ENCODE measurements around the gene MAST4.

MAST4 gene

GRCh38 chr5:66993882-66994281 lies 397.7 kb downstream of the MAST4 start:
- TF ChIP-seq FOXP2 (optimal IDR thresholded peaks at IDR 0.05; ENCODE audit: control extremely low read depth, extremely low read length, insufficient read depth) (no peak), POLR2AphosphoS5 (IDR thresholded peaks at IDR 0.05; ENCODE audit: borderline replicate concordance, low read depth, low read length) (no peak), EZH2 (IDR thresholded peaks at IDR 0.05) (no peak)
- no peak overlapping the region for H3K27ac ChIP-seq
- H3K36me3 ChIP-seq (ENCODE audit: insufficient read depth, low read length), result no peaks in the 10 kb centered on the region
- DNase-seq (ENCODE audit: low read depth, low spot score), result no peak
- no peak overlapping the region for H3K4me3 ChIP-seq
- no peak overlapping the region for H3K9ac ChIP-seq (ENCODE audit: insufficient read length)
- no peaks in the 10 kb centered on the region for H3K9me3 ChIP-seq (ENCODE audit: low read depth, low read length)

- Histone ChIP-seq H3K9me3 (ENCODE audit: low read depth, low read length) (no peaks in the 10 kb centered on the region), H3K9ac (ENCODE audit: insufficient read length) (no peak overlapping the region), H3K36me3 (ENCODE audit: insufficient read depth, low read length) (no peaks in the 10 kb centered on the region), H3K27ac (no peak overlapping the region), H3K4me3 (no peak overlapping the region)
- DNase-seq (ENCODE audit: low read depth, low spot score), result no peak
- no peak for TF ChIP-seq POLR2AphosphoS5 (IDR thresholded peaks at IDR 0.05; ENCODE audit: borderline replicate concordance, low read depth, low read length)
- TF ChIP-seq EZH2 (IDR thresholded peaks at IDR 0.05), result no peak
- TF ChIP-seq FOXP2 (optimal IDR thresholded peaks at IDR 0.05; ENCODE audit: control extremely low read depth, extremely low read length, insufficient read depth), result no peak
Observed at GRCh38 chr5:66994790-66995189, 398.6 kb downstream of the MAST4 start.

GRCh38 chr5:67000794-67001475 lies 404.7 kb downstream of the MAST4 start:
- Histone ChIP-seq H3K9ac (ENCODE audit: insufficient read length) (no peak overlapping the region), H3K4me3 (no peak overlapping the region), H3K27ac (no peak overlapping the region), H3K9me3 (ENCODE audit: low read depth, low read length) (no peaks in the 10 kb centered on the region), H3K36me3 (ENCODE audit: insufficient read depth, low read length) (no peaks in the 10 kb centered on the region)
- DNase-seq (ENCODE audit: low read depth, low spot score), result no peak
- TF ChIP-seq FOXP2 (optimal IDR thresholded peaks at IDR 0.05; ENCODE audit: control extremely low read depth, extremely low read length, insufficient read depth) (no peak), EZH2 (IDR thresholded peaks at IDR 0.05) (no peak), POLR2AphosphoS5 (IDR thresholded peaks at IDR 0.05; ENCODE audit: borderline replicate concordance, low read depth, low read length) (no peak)

GRCh38 chr5:67002832-67003684 lies 406.9 kb downstream of the MAST4 start:
- no peaks in the 10 kb centered on the region for H3K36me3 ChIP-seq (ENCODE audit: insufficient read depth, low read length)
- peak overlapping the region; percentile 94 for H3K4me3 ChIP-seq
- H3K27ac ChIP-seq, result no peak overlapping the region
- no peaks in the 10 kb centered on the region for H3K9me3 ChIP-seq (ENCODE audit: low read depth, low read length)
- no peak for TF ChIP-seq EZH2 (IDR thresholded peaks at IDR 0.05)
- TF ChIP-seq FOXP2 (optimal IDR thresholded peaks at IDR 0.05; ENCODE audit: control extremely low read depth, extremely low read length, insufficient read depth), result no peak
- TF ChIP-seq POLR2AphosphoS5 (IDR thresholded peaks at IDR 0.05; ENCODE audit: borderline replicate concordance, low read depth, low read length), result no peak
- no peak overlapping the region for H3K9ac ChIP-seq (ENCODE audit: insufficient read length)
- no peak for DNase-seq (ENCODE audit: low read depth, low spot score)

GRCh38 chr5:67003685-67003934 lies 407.4 kb downstream of the MAST4 start:
- Histone ChIP-seq H3K4me3 (peak overlapping the region; percentile 94), H3K9me3 (ENCODE audit: low read depth, low read length) (no peaks in the 10 kb centered on the region), H3K27ac (no peak overlapping the region), H3K9ac (ENCODE audit: insufficient read length) (peak overlapping the region; percentile 84), H3K36me3 (ENCODE audit: insufficient read depth, low read length) (no peaks in the 10 kb centered on the region)
- TF ChIP-seq FOXP2 (optimal IDR thresholded peaks at IDR 0.05; ENCODE audit: control extremely low read depth, extremely low read length, insufficient read depth), result no peak
- no peak for TF ChIP-seq EZH2 (IDR thresholded peaks at IDR 0.05)
- no peak for TF ChIP-seq POLR2AphosphoS5 (IDR thresholded peaks at IDR 0.05; ENCODE audit: borderline replicate concordance, low read depth, low read length)
- no peak for DNase-seq (ENCODE audit: low read depth, low spot score)

- H3K9me3 ChIP-seq (ENCODE audit: low read depth, low read length), result no peaks in the 10 kb centered on the region
- DNase-seq (ENCODE audit: low read depth, low spot score), result no peak
Observed at GRCh38 chr5:67003935-67004729, 407.9 kb downstream of the MAST4 start.

GRCh38 chr5:67004730-67005350 lies 408.6 kb downstream of the MAST4 start:
- Histone ChIP-seq H3K36me3 (ENCODE audit: insufficient read depth, low read length) (no peaks in the 10 kb centered on the region), H3K9ac (ENCODE audit: insufficient read length) (peak overlapping the region; percentile 84), H3K27ac (no peak overlapping the region), H3K9me3 (ENCODE audit: low read depth, low read length) (no peaks in the 10 kb centered on the region), H3K4me3 (peak overlapping the region; percentile 94)
- DNase-seq (ENCODE audit: low read depth, low spot score), result no peak
- TF ChIP-seq POLR2AphosphoS5 (IDR thresholded peaks at IDR 0.05; ENCODE audit: borderline replicate concordance, low read depth, low read length) (no peak), EZH2 (IDR thresholded peaks at IDR 0.05) (no peak), FOXP2 (optimal IDR thresholded peaks at IDR 0.05; ENCODE audit: control extremely low read depth, extremely low read length, insufficient read depth) (no peak)

More at GRCh38 chr5:67003935-67004729, 407.9 kb downstream of the MAST4 start:
- H3K4me3 ChIP-seq, result peak overlapping the region; percentile 94
- H3K9ac ChIP-seq (ENCODE audit: insufficient read length), result peak overlapping the region; percentile 84
- H3K27ac ChIP-seq, result no peak overlapping the region
- TF ChIP-seq EZH2 (IDR thresholded peaks at IDR 0.05) (no peak), POLR2AphosphoS5 (IDR thresholded peaks at IDR 0.05; ENCODE audit: borderline replicate concordance, low read depth, low read length) (no peak; the same call in 1 of the 2 replicates), FOXP2 (optimal IDR thresholded peaks at IDR 0.05; ENCODE audit: control extremely low read depth, extremely low read length, insufficient read depth) (no peak)
- no peaks in the 10 kb centered on the region for H3K36me3 ChIP-seq (ENCODE audit: insufficient read depth, low read length)

All from SK-N-MC (cell line).